Myometrial cell (primary cell): ENCODE results near the gene ANGPTL4. TPM values are rescaled to one million over a fixed set of nuclear protein-coding genes. Genes with fewer than 3 reads are reported as not detected.

Experiments used
- total RNA-seq: library from RNA; depleted of rRNA; stranded (reverse); fragments of >200 nt; gene quantifications from 2 replicates; pipeline ENCODE4 v1.2.3, GENCODE V29; 2015

Gene ANGPTL4
- total RNA-seq: 9.8 and 9.9 TPM in 2 replicates

DNA sequence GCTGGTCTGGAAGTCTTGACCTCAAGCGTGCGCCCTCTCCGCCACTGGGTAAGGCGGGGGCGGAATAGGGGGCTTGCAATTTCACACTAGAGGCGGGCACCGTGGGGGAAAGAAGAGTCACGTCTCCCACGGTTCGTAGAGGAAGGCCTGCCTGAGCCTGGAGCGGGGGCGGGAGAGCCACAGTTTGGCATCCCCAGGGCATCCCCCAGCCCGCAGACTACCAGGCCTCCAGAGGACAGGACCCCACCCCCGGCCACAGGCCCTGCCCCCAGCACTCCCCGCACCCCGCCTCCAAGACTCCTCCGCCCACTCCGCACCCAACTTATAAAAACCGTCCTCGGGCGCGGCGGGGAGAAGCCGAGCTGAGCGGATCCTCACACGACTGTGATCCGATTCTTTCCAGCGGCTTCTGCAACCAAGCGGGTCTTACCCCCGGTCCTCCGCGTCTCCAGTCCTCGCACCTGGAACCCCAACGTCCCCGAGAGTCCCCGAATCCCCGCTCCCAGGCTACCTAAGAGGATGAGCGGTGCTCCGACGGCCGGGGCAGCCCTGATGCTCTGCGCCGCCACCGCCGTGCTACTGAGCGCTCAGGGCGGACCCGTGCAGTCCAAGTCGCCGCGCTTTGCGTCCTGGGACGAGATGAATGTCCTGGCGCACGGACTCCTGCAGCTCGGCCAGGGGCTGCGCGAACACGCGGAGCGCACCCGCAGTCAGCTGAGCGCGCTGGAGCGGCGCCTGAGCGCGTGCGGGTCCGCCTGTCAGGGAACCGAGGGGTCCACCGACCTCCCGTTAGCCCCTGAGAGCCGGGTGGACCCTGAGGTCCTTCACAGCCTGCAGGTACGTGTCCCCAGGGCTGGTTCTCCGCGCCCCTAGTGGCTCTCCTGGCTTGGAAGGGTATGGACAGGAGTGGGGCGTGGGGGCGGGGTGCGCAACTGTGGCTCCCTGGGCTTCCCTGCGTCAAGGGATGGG, at the start of gene ANGPTL4:
Gene ANGPTL4, plus strand, starts transcription at position 353 of the 969 bp plus-strand sequence. Its CDS starts 167 bp downstream, at position 520.

DNA sequence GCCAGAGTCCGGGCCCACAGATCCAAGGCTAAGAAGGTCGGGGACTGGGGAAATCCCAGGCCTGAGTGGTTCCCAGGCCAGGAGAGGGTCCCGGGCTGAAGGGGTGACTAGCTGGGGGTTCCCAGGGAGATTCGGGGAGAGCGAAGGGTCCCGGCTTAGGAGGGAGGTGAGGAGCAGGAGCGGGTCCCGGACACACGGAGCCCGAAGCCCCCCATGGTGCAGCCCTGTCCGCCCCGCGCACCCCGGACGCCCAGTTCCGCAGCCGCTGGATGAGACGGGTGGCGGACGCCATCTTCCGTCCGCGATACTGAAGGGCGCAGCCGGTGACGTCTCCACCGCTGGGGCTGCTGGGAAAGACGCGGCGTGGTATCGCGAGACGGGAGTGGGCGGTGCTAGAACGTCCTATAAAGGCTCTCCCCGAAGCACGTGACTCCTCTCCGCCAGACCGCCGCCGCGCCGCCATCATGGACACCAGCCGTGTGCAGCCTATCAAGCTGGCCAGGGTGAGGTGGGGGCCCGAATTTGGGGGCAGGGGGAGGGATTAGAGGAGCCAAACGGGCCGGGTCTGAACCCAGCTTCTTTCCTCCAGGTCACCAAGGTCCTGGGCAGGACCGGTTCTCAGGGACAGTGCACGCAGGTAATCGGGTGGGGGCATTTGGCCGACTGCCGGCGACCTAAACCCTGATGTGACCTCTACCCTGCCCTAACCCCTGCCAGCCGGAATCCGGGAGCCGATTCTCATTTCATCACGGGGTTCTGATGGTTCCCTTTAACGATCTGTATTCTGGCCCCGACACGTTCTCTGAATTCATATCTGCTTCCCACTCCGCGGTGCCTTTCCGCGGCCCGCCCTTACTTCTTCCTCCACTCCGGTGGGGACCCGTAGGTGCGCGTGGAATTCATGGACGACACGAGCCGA, 42.6 kb upstream of the ANGPTL4 start, which contains the start of the genes NDUFA7 and RPS28:
Gene NDUFA7, minus strand, starts transcription at position 309 of the 919 bp plus-strand sequence. Its CDS starts 17 bp downstream, at position 292.
Gene RPS28, plus strand, starts transcription at position 430 of the 919 bp plus-strand sequence. Its CDS starts 35 bp downstream, at position 465.

GRCh38 chr19:8342684-8343482, 21.1 kb upstream of the ANGPTL4 start, which contains the start of gene KANK3:
Gene KANK3 (minus strand): TSS chr19:8343262. CDS start chr19:8337828, 5,434 bp downstream.

GRCh38 chr19:8389891-8390616, 26.1 kb downstream of the ANGPTL4 start, which contains the start of gene RAB11B:
Gene RAB11B (plus strand): TSS chr19:8390360. CDS start chr19:8390417, 57 bp downstream.

GRCh38 chr19:8412783-8413628, 49.1 kb downstream of the ANGPTL4 start, which contains the start of gene MARCHF2:
Gene MARCHF2 (plus strand): TSS chr19:8413305. CDS start chr19:8421841, 8,536 bp downstream.

Other genes with a start within 250 kb of the ANGPTL4 start
- not detected in 2 replicates for gene FBN3, start 214.6 kb upstream of the ANGPTL4 start, total RNA-seq
- 8.1 and 10.1 TPM in 2 replicates for gene CERS4, start 154.8 kb upstream of the ANGPTL4 start, total RNA-seq
- gene CD320, start 55.8 kb upstream of the ANGPTL4 start, total RNA-seq: 105 and 133 TPM in 2 replicates
- 16.1 and 39.3 TPM in 2 replicates for gene NDUFA7, start 42.8 kb upstream of the ANGPTL4 start, total RNA-seq
- 283 and 489 TPM in 2 replicates for gene RPS28, start 42.7 kb upstream of the ANGPTL4 start, total RNA-seq
- gene KANK3, start 20.9 kb upstream of the ANGPTL4 start, total RNA-seq: 2.9 and 3.7 TPM in 2 replicates
- 13.8 and 14.1 TPM in 2 replicates for gene RAB11B, start 26.2 kb downstream of the ANGPTL4 start, total RNA-seq
- gene MARCHF2, start 49.1 kb downstream of the ANGPTL4 start, total RNA-seq: 96.6 and 111 TPM in 2 replicates
- gene HNRNPM, start 80.8 kb downstream of the ANGPTL4 start, total RNA-seq: 100 and 117 TPM in 2 replicates
- gene PRAM1, start 138.5 kb downstream of the ANGPTL4 start, total RNA-seq: not detected in 2 replicates
- 2.7 and 14.7 TPM in 2 replicates for gene ZNF414, start 150.0 kb downstream of the ANGPTL4 start, total RNA-seq
- 0.53 and 2.3 TPM in 2 replicates for gene MYO1F, start 213.3 kb downstream of the ANGPTL4 start, total RNA-seq
- under 0.01 and 7.6 TPM in 2 replicates for gene ADAMTS10, start 246.6 kb downstream of the ANGPTL4 start, total RNA-seq